ENCODE measurements around the gene ROR2.
A peak's percentile ranks its signal among the peaks of the same experiment; 100 is the strongest.

The ROR2 gene

GRCh38 chr9:91803970-91804752 is 145.9 kb downstream of the ROR2 start:
- WGBS (ENCODE audit: extremely low coverage, insufficient coverage, low lambda C conversion rate) = no CpG with 5 or more reads among the region's 13 CpGs

GRCh38 chr9:91803151-91803940 is 146.7 kb downstream of the ROR2 start:
- H4K5ac ChIP-seq (ENCODE audit: low read length) = no peak overlapping the region
- WGBS (ENCODE audit: extremely low coverage, insufficient coverage, low lambda C conversion rate) = no CpG with 5 or more reads among the region's 8 CpGs
- no peak overlapping the region for H3K23ac ChIP-seq (ENCODE audit: low read length)
- H3K36me3 ChIP-seq (ENCODE audit: control insufficient read depth, insufficient read depth, low read length) = no peaks in the 10 kb centered on the region
- peaks cover 47% of the 10 kb centered on the region for H3K79me1 ChIP-seq (ENCODE audit: low read length)
- H4K8ac ChIP-seq (ENCODE audit: low read depth, low read length) = no peak overlapping the region
- H2BK5ac ChIP-seq (ENCODE audit: low read length) = no peak overlapping the region
- no peak overlapping the region for H2BK15ac ChIP-seq (replicated peaks; ENCODE audit: low read depth)
- peaks cover 2% of the 10 kb centered on the region for H3K4me1 ChIP-seq (ENCODE audit: control insufficient read depth, low read depth, low read length)
- no peak for DNase-seq
- no peak overlapping the region for H3K4ac ChIP-seq (ENCODE audit: low read depth, low read length)
- no peak overlapping the region for H2AK5ac ChIP-seq (ENCODE audit: low read length)
- H3K4me3 ChIP-seq (ENCODE audit: low read length) = no peak overlapping the region
- no peak overlapping the region for H3K9ac ChIP-seq (ENCODE audit: low read length)
- no peak overlapping the region for H2BK120ac ChIP-seq (ENCODE audit: low read depth, low read length)
- no peak overlapping the region for H3K56ac ChIP-seq (ENCODE audit: low read length)
- H3K4me2 ChIP-seq (ENCODE audit: low read length) = no peak overlapping the region
- peaks cover 36% of the 10 kb centered on the region for H3K79me2 ChIP-seq (ENCODE audit: control insufficient read depth, insufficient read depth, low read length)
- no peak overlapping the region for H3K18ac ChIP-seq (ENCODE audit: low read length)
- no peaks in the 10 kb centered on the region for H3K27me3 ChIP-seq (ENCODE audit: insufficient read depth, low read length, poor library complexity)
- H3K27ac ChIP-seq (ENCODE audit: low read depth, low read length) = no peak overlapping the region

More at GRCh38 chr9:91803970-91804752, 145.9 kb downstream of the ROR2 start:
- no peak overlapping the region for H3K18ac ChIP-seq (ENCODE audit: low read length)
- no peak for DNase-seq
- no peak overlapping the region for H2BK5ac ChIP-seq (ENCODE audit: low read length)
- no peaks in the 10 kb centered on the region for H3K27me3 ChIP-seq (ENCODE audit: insufficient read depth, low read length, poor library complexity)
- H2BK15ac ChIP-seq (replicated peaks; ENCODE audit: low read depth) = no peak overlapping the region
- no peak overlapping the region for H3K9ac ChIP-seq (ENCODE audit: low read length)
- H2AK5ac ChIP-seq (ENCODE audit: low read length) = no peak overlapping the region
- H3K4me1 ChIP-seq (ENCODE audit: control insufficient read depth, low read depth, low read length) = peaks cover 2% of the 10 kb centered on the region
- no peak overlapping the region for H4K5ac ChIP-seq (ENCODE audit: low read length)
- no peak overlapping the region for H3K4ac ChIP-seq (ENCODE audit: low read depth, low read length)
- no peaks in the 10 kb centered on the region for H3K36me3 ChIP-seq (ENCODE audit: control insufficient read depth, insufficient read depth, low read length)
- no peak overlapping the region for H3K23ac ChIP-seq (ENCODE audit: low read length)
- peaks cover 49% of the 10 kb centered on the region for H3K79me1 ChIP-seq (ENCODE audit: low read length)
- H4K8ac ChIP-seq (ENCODE audit: low read depth, low read length) = no peak overlapping the region
- H3K79me2 ChIP-seq (ENCODE audit: control insufficient read depth, insufficient read depth, low read length) = peaks cover 35% of the 10 kb centered on the region
- H3K4me2 ChIP-seq (ENCODE audit: low read length) = no peak overlapping the region
- H3K4me3 ChIP-seq (ENCODE audit: low read length) = no peak overlapping the region
- H3K27ac ChIP-seq (ENCODE audit: low read depth, low read length) = no peak overlapping the region
- H3K56ac ChIP-seq (ENCODE audit: low read length) = no peak overlapping the region
- no peak overlapping the region for H2BK120ac ChIP-seq (ENCODE audit: low read depth, low read length)

- Histone ChIP-seq H2BK120ac (ENCODE audit: low read depth, low read length) (no peak overlapping the region), H3K18ac (ENCODE audit: low read length) (no peak overlapping the region), H3K23ac (ENCODE audit: low read length) (no peak overlapping the region), H3K79me2 (ENCODE audit: control insufficient read depth, insufficient read depth, low read length) (peaks cover 36% of the 10 kb centered on the region), H4K5ac (ENCODE audit: low read length) (no peak overlapping the region), H3K4me1 (ENCODE audit: control insufficient read depth, low read depth, low read length) (peaks cover 2% of the 10 kb centered on the region), H3K36me3 (ENCODE audit: control insufficient read depth, insufficient read depth, low read length) (no peaks in the 10 kb centered on the region), H3K79me1 (ENCODE audit: low read length) (peaks cover 46% of the 10 kb centered on the region), H3K4me2 (ENCODE audit: low read length) (no peak overlapping the region), H4K8ac (ENCODE audit: low read depth, low read length) (no peak overlapping the region), H2BK5ac (ENCODE audit: low read length) (no peak overlapping the region), H3K27ac (ENCODE audit: low read depth, low read length) (no peak overlapping the region), H3K9ac (ENCODE audit: low read length) (no peak overlapping the region), H3K4ac (ENCODE audit: low read depth, low read length) (no peak overlapping the region), H3K4me3 (ENCODE audit: low read length) (no peak overlapping the region), H3K27me3 (ENCODE audit: insufficient read depth, low read length, poor library complexity) (no peaks in the 10 kb centered on the region), H3K56ac (ENCODE audit: low read length) (no peak overlapping the region), H2AK5ac (ENCODE audit: low read length) (no peak overlapping the region), H2BK15ac (replicated peaks; ENCODE audit: low read depth) (no peak overlapping the region)
- DNase-seq = no peak
- WGBS (ENCODE audit: extremely low coverage, insufficient coverage, low lambda C conversion rate) = no CpG with 5 or more reads among the region's 5 CpGs
These were observed 147.6 kb downstream of the ROR2 start for GRCh38 chr9:91802391-91802790.

- Histone ChIP-seq H3K79me1 (ENCODE audit: low read length) (peaks cover 33% of the 10 kb centered on the region), H3K4ac (ENCODE audit: low read depth, low read length) (no peak overlapping the region), H3K79me2 (ENCODE audit: control insufficient read depth, insufficient read depth, low read length) (peaks cover 26% of the 10 kb centered on the region), H3K4me3 (ENCODE audit: low read length) (no peak overlapping the region), H3K27ac (ENCODE audit: low read depth, low read length) (no peak overlapping the region), H2BK5ac (ENCODE audit: low read length) (no peak overlapping the region), H3K56ac (ENCODE audit: low read length) (no peak overlapping the region), H3K4me1 (ENCODE audit: control insufficient read depth, low read depth, low read length) (peaks cover 2% of the 10 kb centered on the region), H2BK120ac (ENCODE audit: low read depth, low read length) (no peak overlapping the region), H2AK5ac (ENCODE audit: low read length) (no peak overlapping the region), H3K9ac (ENCODE audit: low read length) (no peak overlapping the region), H4K8ac (ENCODE audit: low read depth, low read length) (no peak overlapping the region), H4K5ac (ENCODE audit: low read length) (no peak overlapping the region), H3K18ac (ENCODE audit: low read length) (no peak overlapping the region), H3K27me3 (ENCODE audit: insufficient read depth, low read length, poor library complexity) (no peaks in the 10 kb centered on the region), H3K4me2 (ENCODE audit: low read length) (no peak overlapping the region), H3K23ac (ENCODE audit: low read length) (no peak overlapping the region), H2BK15ac (replicated peaks; ENCODE audit: low read depth) (no peak overlapping the region), H3K36me3 (ENCODE audit: control insufficient read depth, insufficient read depth, low read length) (no peaks in the 10 kb centered on the region)
- DNase-seq = no peak
- no CpG with 5 or more reads among the region's 12 CpGs for WGBS (ENCODE audit: extremely low coverage, insufficient coverage, low lambda C conversion rate)
These were observed 149.5 kb downstream of the ROR2 start for GRCh38 chr9:91800473-91801030.

- no peak overlapping the region for H3K27ac ChIP-seq (ENCODE audit: low read depth, low read length)
- H3K23ac ChIP-seq (ENCODE audit: low read length) = no peak overlapping the region
- peak; percentile 27 for DNase-seq
- H2BK120ac ChIP-seq (ENCODE audit: low read depth, low read length) = no peak overlapping the region
- no peak overlapping the region for H4K8ac ChIP-seq (ENCODE audit: low read depth, low read length)
- no peak overlapping the region for H4K5ac ChIP-seq (ENCODE audit: low read length)
- no peak overlapping the region for H2BK15ac ChIP-seq (replicated peaks; ENCODE audit: low read depth)
- H3K56ac ChIP-seq (ENCODE audit: low read length) = no peak overlapping the region
- peaks cover 25% of the 10 kb centered on the region for H3K79me1 ChIP-seq (ENCODE audit: low read length)
- H2AK5ac ChIP-seq (ENCODE audit: low read length) = no peak overlapping the region
- no peak overlapping the region for H3K18ac ChIP-seq (ENCODE audit: low read length)
- peaks cover 19% of the 10 kb centered on the region for H3K79me2 ChIP-seq (ENCODE audit: control insufficient read depth, insufficient read depth, low read length)
- no peaks in the 10 kb centered on the region for H3K36me3 ChIP-seq (ENCODE audit: control insufficient read depth, insufficient read depth, low read length)
- H3K9ac ChIP-seq (ENCODE audit: low read length) = no peak overlapping the region
- H2BK5ac ChIP-seq (ENCODE audit: low read length) = no peak overlapping the region
- H3K4me3 ChIP-seq (ENCODE audit: low read length) = no peak overlapping the region
- no peaks in the 10 kb centered on the region for H3K27me3 ChIP-seq (ENCODE audit: insufficient read depth, low read length, poor library complexity)
- no peak overlapping the region for H3K4ac ChIP-seq (ENCODE audit: low read depth, low read length)
- peaks cover 2% of the 10 kb centered on the region for H3K4me1 ChIP-seq (ENCODE audit: control insufficient read depth, low read depth, low read length)
- WGBS (ENCODE audit: extremely low coverage, insufficient coverage, low lambda C conversion rate) = no CpG with 5 or more reads among the region's 10 CpGs
- no peak overlapping the region for H3K4me2 ChIP-seq (ENCODE audit: low read length)
These were observed 150.8 kb downstream of the ROR2 start for GRCh38 chr9:91799113-91799744.

Measured in mesendoderm (in vitro differentiated cells).